ENCODE data around the gene MTA1.

MTA1 gene

DNA sequence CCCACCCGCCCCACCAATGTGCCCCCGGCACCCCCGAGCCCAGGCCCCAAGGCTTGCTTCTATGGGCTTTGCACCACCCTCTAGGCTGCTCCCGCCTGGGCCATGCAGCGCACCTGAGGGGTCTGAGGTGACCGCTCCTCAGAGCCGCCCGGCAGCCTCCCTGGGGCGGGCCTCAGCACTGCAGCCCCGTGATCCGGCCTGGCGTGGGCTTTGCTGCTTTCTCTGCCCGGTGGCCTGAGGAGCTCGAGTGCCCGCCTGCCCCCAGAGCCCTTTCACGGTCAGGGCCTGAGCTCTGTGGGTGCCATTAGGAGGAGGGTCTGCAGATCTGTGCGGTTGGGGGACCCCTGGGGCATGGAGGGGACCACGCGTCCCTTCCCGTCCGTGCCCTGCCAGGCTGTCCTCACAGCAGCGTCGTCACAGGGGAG, 6.2 kb downstream of the MTA1 start:
- H3K9ac ChIP-seq (ENCODE audit: low read length) = no peak overlapping the region
- H3K4me2 ChIP-seq (ENCODE audit: low read length) = no peak overlapping the region
- WGBS (ENCODE audit: extremely low coverage, insufficient coverage, insufficient read length) = no CpG with 5 or more reads among the region's 23 CpGs
- H3K4me1 ChIP-seq (ENCODE audit: control insufficient read depth in 1 of 2, insufficient read depth in 2 of 2, low read length in 2 of 2) = peaks cover 11 to 15% of the 10 kb centered on the region in 2 experiments
- no peak overlapping the region for H3K14ac ChIP-seq (ENCODE audit: low read length)
- no peak overlapping the region for H2AK5ac ChIP-seq (ENCODE audit: low read length)
- no peak overlapping the region for H3K4me3 ChIP-seq (ENCODE audit: low read depth, low read length)
- H3K79me2 ChIP-seq (ENCODE audit: control insufficient read depth, insufficient read depth, low read length, poor library complexity) = peaks cover 9% of the 10 kb centered on the region
- H3K18ac ChIP-seq (ENCODE audit: low read length) = no peak overlapping the region
- no peak overlapping the region for H3K23ac ChIP-seq (ENCODE audit: low read length)
- no peak overlapping the region for H4K8ac ChIP-seq (ENCODE audit: low read depth, low read length)
- no peak overlapping the region for H4K12ac ChIP-seq (ENCODE audit: low read depth, low read length)
- H2BK120ac ChIP-seq (ENCODE audit: insufficient read depth, low read length, poor library complexity) = no peak overlapping the region
- no peak overlapping the region for H4K91ac ChIP-seq (ENCODE audit: low read depth, low read length)
- no peak overlapping the region for H3K27ac ChIP-seq (ENCODE audit: low read depth, low read length)
- no peak for DNase-seq
- no peaks in the 10 kb centered on the region for H3K27me3 ChIP-seq (ENCODE audit: insufficient read depth, low read length)
- no peak overlapping the region for H2AFZ ChIP-seq (ENCODE audit: insufficient read depth, low read length, poor library complexity)
- H3K9me3 ChIP-seq (ENCODE audit: insufficient read depth, low read depth, low read length) = peaks cover 8% of the 10 kb centered on the region
- H3K36me3 ChIP-seq (ENCODE audit: control insufficient read depth in 1 of 2, insufficient read depth in 2 of 2, low read length in 2 of 2) = peaks cover 21 to 29% of the 10 kb centered on the region in 2 experiments
- peak overlapping the region; percentile 66 for H3K4ac ChIP-seq (ENCODE audit: low read depth, low read length)
- no peak overlapping the region for H2BK12ac ChIP-seq (ENCODE audit: low read length)
- H2BK5ac ChIP-seq (ENCODE audit: low read depth, low read length, poor library complexity) = no peak overlapping the region
- H3K79me1 ChIP-seq (ENCODE audit: low read length) = no peaks in the 10 kb centered on the region

DNA sequence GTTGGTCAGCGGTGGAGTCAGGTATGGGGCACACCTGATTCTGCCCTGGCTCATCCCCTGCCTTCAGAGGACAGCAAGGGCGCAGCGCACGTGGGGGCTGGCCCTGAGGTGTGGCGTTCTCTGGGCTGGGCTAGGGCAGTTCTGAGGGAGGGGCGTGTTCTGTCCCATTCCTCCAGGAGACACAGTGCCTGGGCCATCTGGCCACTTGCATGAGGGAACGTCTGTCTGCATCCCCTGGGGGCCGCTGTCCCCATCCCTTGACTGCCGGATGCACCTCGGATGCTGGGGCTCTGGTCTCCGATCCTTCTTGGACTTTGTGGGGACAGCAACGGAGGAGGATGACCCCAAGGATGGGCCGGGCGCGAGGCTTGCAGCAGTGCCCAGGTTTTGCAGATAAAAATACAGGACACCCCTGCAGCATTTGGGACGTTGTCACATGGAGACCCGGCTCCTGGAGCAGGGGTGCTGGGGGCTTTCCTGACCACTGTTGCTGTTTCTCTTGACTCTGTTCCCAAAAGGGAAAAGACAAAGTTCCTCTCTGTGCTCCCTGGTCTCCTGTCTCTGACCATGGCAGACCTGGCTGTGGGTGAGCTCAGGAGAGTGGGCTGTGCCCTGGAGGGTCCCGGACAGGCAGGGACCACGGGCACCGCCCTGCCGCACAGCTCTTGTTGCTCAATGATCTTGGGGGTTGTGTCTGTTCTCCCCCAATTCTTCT, 6.9 kb downstream of the MTA1 start:
- Histone ChIP-seq H3K27me3 (ENCODE audit: insufficient read depth, low read length) (no peaks in the 10 kb centered on the region), H3K9ac (ENCODE audit: low read length) (no peak overlapping the region), H2BK5ac (ENCODE audit: low read depth, low read length, poor library complexity) (no peak overlapping the region), H3K18ac (ENCODE audit: low read length) (no peak overlapping the region), H3K4me2 (ENCODE audit: low read length) (no peak overlapping the region), H3K4me3 (ENCODE audit: low read depth, low read length) (no peak overlapping the region), H3K4ac (ENCODE audit: low read depth, low read length) (peak overlapping the region; percentile 66), H3K4me1 (ENCODE audit: control insufficient read depth in 1 of 2, insufficient read depth in 2 of 2, low read length in 2 of 2) (peaks cover 5 to 9% of the 10 kb centered on the region in 2 experiments), H2BK12ac (ENCODE audit: low read length) (no peak overlapping the region), H3K36me3 (ENCODE audit: control insufficient read depth in 1 of 2, insufficient read depth in 2 of 2, low read length in 2 of 2) (peaks cover 24 to 29% of the 10 kb centered on the region in 2 experiments), H3K14ac (ENCODE audit: low read length) (no peak overlapping the region), H2AFZ (ENCODE audit: insufficient read depth, low read length, poor library complexity) (no peak overlapping the region), H3K79me2 (ENCODE audit: control insufficient read depth, insufficient read depth, low read length, poor library complexity) (peaks cover 9% of the 10 kb centered on the region), H4K12ac (ENCODE audit: low read depth, low read length) (no peak overlapping the region), H4K8ac (ENCODE audit: low read depth, low read length) (no peak overlapping the region), H2BK120ac (ENCODE audit: insufficient read depth, low read length, poor library complexity) (no peak overlapping the region), H3K23ac (ENCODE audit: low read length) (no peak overlapping the region), H3K27ac (ENCODE audit: low read depth, low read length) (no peak overlapping the region), H2AK5ac (ENCODE audit: low read length) (no peak overlapping the region), H4K91ac (ENCODE audit: low read depth, low read length) (no peak overlapping the region), H3K79me1 (ENCODE audit: low read length) (no peaks in the 10 kb centered on the region), H3K9me3 (ENCODE audit: insufficient read depth, low read depth, low read length) (peaks cover 8% of the 10 kb centered on the region)
- no CpG with 5 or more reads among the region's 21 CpGs for WGBS (ENCODE audit: extremely low coverage, insufficient coverage, insufficient read length)
- no peak for DNase-seq

DNA sequence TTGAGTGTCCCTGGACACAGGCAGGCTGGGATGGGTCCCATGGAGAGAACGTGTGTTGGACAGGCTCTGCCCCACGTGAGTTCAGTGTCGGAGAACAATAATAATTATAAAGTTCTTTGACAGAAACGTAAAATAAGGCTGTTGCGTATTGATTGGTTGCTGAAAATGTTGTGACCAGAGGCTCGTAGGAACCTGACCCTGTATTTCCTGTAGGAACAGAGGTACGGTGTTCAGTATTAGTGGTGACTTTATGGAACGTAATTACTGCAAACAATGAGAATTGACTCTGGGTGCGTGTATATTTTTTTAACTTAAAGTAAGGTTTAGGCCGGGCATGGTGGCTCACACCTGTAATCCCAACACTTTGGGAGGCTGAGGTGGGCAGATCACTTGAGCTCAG, 7.8 kb downstream of the MTA1 start:
- no peak overlapping the region for H3K27ac ChIP-seq (ENCODE audit: low read depth, low read length)

DNA sequence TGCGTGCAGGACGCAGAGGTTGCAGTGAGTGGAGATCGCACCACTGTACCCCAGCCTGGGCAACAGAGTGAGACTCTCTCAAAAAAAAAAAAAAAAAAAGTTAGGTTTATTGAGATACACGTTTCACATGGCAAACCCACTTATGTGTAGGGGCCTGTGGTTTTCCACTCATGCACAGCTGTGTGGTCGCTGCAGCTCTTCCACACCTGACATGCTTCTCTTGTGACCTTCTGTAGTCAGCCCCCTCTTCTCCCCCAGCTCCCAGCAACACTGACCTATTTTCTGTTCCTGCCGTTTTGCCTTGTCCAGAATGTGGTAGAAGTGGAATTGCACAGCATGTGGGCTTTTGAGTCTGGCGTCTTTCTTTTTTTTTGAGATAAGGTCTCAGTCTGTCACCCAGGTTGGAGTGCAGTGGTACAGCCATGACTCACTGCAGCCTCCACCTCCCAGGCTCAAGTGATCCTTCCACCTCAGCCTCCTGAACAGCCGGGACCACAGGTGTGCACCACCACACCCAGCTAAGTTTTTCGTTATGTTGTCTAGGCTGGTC, 8.4 kb downstream of the MTA1 start:
- peaks cover 27 to 29% of the 10 kb centered on the region in 2 experiments for H3K36me3 ChIP-seq (ENCODE audit: control insufficient read depth in 1 of 2, insufficient read depth in 2 of 2, low read length in 2 of 2)
- no peaks in the 10 kb centered on the region for H3K27me3 ChIP-seq (ENCODE audit: insufficient read depth, low read length)
- H3K4me2 ChIP-seq (ENCODE audit: low read length) = no peak overlapping the region
- no peak overlapping the region for H2BK5ac ChIP-seq (ENCODE audit: low read depth, low read length, poor library complexity)
- no peak overlapping the region for H4K12ac ChIP-seq (ENCODE audit: low read depth, low read length)
- H3K9me3 ChIP-seq (ENCODE audit: insufficient read depth, low read depth, low read length) = peaks cover 8% of the 10 kb centered on the region
- H3K4me3 ChIP-seq (ENCODE audit: low read depth, low read length) = no peak overlapping the region
- H3K27ac ChIP-seq (ENCODE audit: low read depth, low read length) = no peak overlapping the region
- H2AFZ ChIP-seq (ENCODE audit: insufficient read depth, low read length, poor library complexity) = no peak overlapping the region
- no peak overlapping the region for H2BK120ac ChIP-seq (ENCODE audit: insufficient read depth, low read length, poor library complexity)
- no peak overlapping the region for H2BK12ac ChIP-seq (ENCODE audit: low read length)
- no peak overlapping the region for H3K14ac ChIP-seq (ENCODE audit: low read length)
- H3K79me2 ChIP-seq (ENCODE audit: control insufficient read depth, insufficient read depth, low read length, poor library complexity) = peaks cover 9% of the 10 kb centered on the region
- peaks cover under 1 to 3% of the 10 kb centered on the region in 2 experiments for H3K4me1 ChIP-seq (ENCODE audit: control insufficient read depth in 1 of 2, insufficient read depth in 2 of 2, low read length in 2 of 2)
- no peak overlapping the region for H4K91ac ChIP-seq (ENCODE audit: low read depth, low read length)
- no CpG with 5 or more reads among the region's 9 CpGs for WGBS (ENCODE audit: extremely low coverage, insufficient coverage, insufficient read length)
- H4K8ac ChIP-seq (ENCODE audit: low read depth, low read length) = no peak overlapping the region
- H3K18ac ChIP-seq (ENCODE audit: low read length) = no peak overlapping the region
- H3K79me1 ChIP-seq (ENCODE audit: low read length) = no peaks in the 10 kb centered on the region
- DNase-seq = peak; percentile 23 to 62
- no peak overlapping the region for H2AK5ac ChIP-seq (ENCODE audit: low read length)
- H3K4ac ChIP-seq (ENCODE audit: low read depth, low read length) = no peak overlapping the region
- H3K9ac ChIP-seq (ENCODE audit: low read length) = no peak overlapping the region
- H3K23ac ChIP-seq (ENCODE audit: low read length) = no peak overlapping the region

More for the DNA sequence above, 7.8 kb downstream of the MTA1 start:
- peaks cover 3 to 5% of the 10 kb centered on the region in 2 experiments for H3K4me1 ChIP-seq (ENCODE audit: control insufficient read depth in 1 of 2, insufficient read depth in 2 of 2, low read length in 2 of 2)
- no peak overlapping the region for H2BK5ac ChIP-seq (ENCODE audit: low read depth, low read length, poor library complexity)
- H2AFZ ChIP-seq (ENCODE audit: insufficient read depth, low read length, poor library complexity) = no peak overlapping the region
- no peak overlapping the region for H3K18ac ChIP-seq (ENCODE audit: low read length)
- no peak for DNase-seq
- peaks cover 25 to 29% of the 10 kb centered on the region in 2 experiments for H3K36me3 ChIP-seq (ENCODE audit: control insufficient read depth in 1 of 2, insufficient read depth in 2 of 2, low read length in 2 of 2)
- H3K79me1 ChIP-seq (ENCODE audit: low read length) = no peaks in the 10 kb centered on the region
- H3K79me2 ChIP-seq (ENCODE audit: control insufficient read depth, insufficient read depth, low read length, poor library complexity) = peaks cover 9% of the 10 kb centered on the region
- no peak overlapping the region for H2AK5ac ChIP-seq (ENCODE audit: low read length)
- H4K8ac ChIP-seq (ENCODE audit: low read depth, low read length) = no peak overlapping the region
- no peak overlapping the region for H3K4me2 ChIP-seq (ENCODE audit: low read length)
- H3K9ac ChIP-seq (ENCODE audit: low read length) = no peak overlapping the region
- no peak overlapping the region for H3K4me3 ChIP-seq (ENCODE audit: low read depth, low read length)
- no peak overlapping the region for H2BK12ac ChIP-seq (ENCODE audit: low read length)
- H3K27me3 ChIP-seq (ENCODE audit: insufficient read depth, low read length) = no peaks in the 10 kb centered on the region
- no peak overlapping the region for H3K23ac ChIP-seq (ENCODE audit: low read length)
- no peak overlapping the region for H3K14ac ChIP-seq (ENCODE audit: low read length)
- no peak overlapping the region for H4K12ac ChIP-seq (ENCODE audit: low read depth, low read length)
- WGBS (ENCODE audit: extremely low coverage, insufficient coverage, insufficient read length) = no CpG with 5 or more reads among the region's 10 CpGs
- H3K9me3 ChIP-seq (ENCODE audit: insufficient read depth, low read depth, low read length) = peaks cover 8% of the 10 kb centered on the region
- no peak overlapping the region for H3K4ac ChIP-seq (ENCODE audit: low read depth, low read length)
- H2BK120ac ChIP-seq (ENCODE audit: insufficient read depth, low read length, poor library complexity) = no peak overlapping the region
- H4K91ac ChIP-seq (ENCODE audit: low read depth, low read length) = no peak overlapping the region

Measured in trophoblast cell (in vitro differentiated cells and primary cell).